NK-92 (cell line): ENCODE measurements around the gene MRPS15.
A peak's percentile ranks its signal among the peaks of the same experiment; 100 is the strongest.

Experiments used
- DNase-seq: peaks from one replicate; lab custom pipeline; 2025; ENCODE audit not compliant: unreplicated experiment; lab: John Stamatoyannopoulos, UW

MRPS15 gene

GRCh38 chr1:36421649-36422048 lies 42.5 kb downstream of the MRPS15 start:
- DNase-seq = no peak

- peak; percentile 24 for DNase-seq
These were observed 43.3 kb downstream of the MRPS15 start for GRCh38 chr1:36420836-36421317.

- DNase-seq = no peak
These were observed 43.8 kb downstream of the MRPS15 start for GRCh38 chr1:36420409-36420808.

- DNase-seq = no peak
These were observed 44.6 kb downstream of the MRPS15 start for GRCh38 chr1:36419569-36419968.

GRCh38 chr1:36419140-36419539 lies 45.0 kb downstream of the MRPS15 start:
- DNase-seq = no peak

GRCh38 chr1:36417931-36418330 lies 46.3 kb downstream of the MRPS15 start:
- no peak for DNase-seq

- DNase-seq = no peak
These were observed 48.4 kb downstream of the MRPS15 start for GRCh38 chr1:36415661-36416326.

GRCh38 chr1:36414384-36414783 lies 49.8 kb downstream of the MRPS15 start:
- no peak for DNase-seq

- DNase-seq = no peak
These were observed 52.2 kb downstream of the MRPS15 start for GRCh38 chr1:36411674-36412648.

GRCh38 chr1:36408479-36408878 lies 55.7 kb downstream of the MRPS15 start:
- no peak for DNase-seq

GRCh38 chr1:36406440-36406839 lies 57.7 kb downstream of the MRPS15 start:
- no peak for DNase-seq
